ENCODE results near the gene CHURC1.

Gene CHURC1

GRCh38 chr14:64958743-64959142 is 44.5 kb downstream of the CHURC1 start:
- no peak for DNase-seq

GRCh38 chr14:64960762-64961276 is 46.6 kb downstream of the CHURC1 start:
- no peak for DNase-seq

- DNase-seq = no peak
Observed at GRCh38 chr14:64963611-64964010, 49.4 kb downstream of the CHURC1 start.

- no peak for DNase-seq
Observed at GRCh38 chr14:64965356-64966000, 51.2 kb downstream of the CHURC1 start.

- no peak for DNase-seq
Observed at GRCh38 chr14:64966976-64967375, 52.7 kb downstream of the CHURC1 start.

GRCh38 chr14:64968167-64968566 is 53.9 kb downstream of the CHURC1 start:
- no peak for DNase-seq

GRCh38 chr14:64968651-64969050 is 54.4 kb downstream of the CHURC1 start:
- DNase-seq = no peak

- no peak for DNase-seq
Observed at GRCh38 chr14:64970041-64970440, 55.8 kb downstream of the CHURC1 start.

GRCh38 chr14:64970776-64971477 is 56.7 kb downstream of the CHURC1 start:
- peak; percentile 60 for DNase-seq

- peak; percentile 73 for DNase-seq
Observed at GRCh38 chr14:64971491-64971942, 57.3 kb downstream of the CHURC1 start.

GRCh38 chr14:64971943-64972791 is 57.9 kb downstream of the CHURC1 start, which contains the start of gene RAB15:
Gene RAB15, minus strand, starts transcription at chr14:64972336. Its CDS starts 260 bp downstream, at chr14:64972076.
- DNase-seq = peak; percentile 73

GRCh38 chr14:64973026-64973442 is 58.8 kb downstream of the CHURC1 start:
- no peak for DNase-seq

- DNase-seq = no peak
Observed at GRCh38 chr14:64973826-64974225, 59.6 kb downstream of the CHURC1 start.

GRCh38 chr14:64974563-64974962 is 60.3 kb downstream of the CHURC1 start:
- DNase-seq = no peak

- DNase-seq = no peak
Observed at GRCh38 chr14:64979336-64980074, 65.2 kb downstream of the CHURC1 start.

GRCh38 chr14:64983439-64984310 is 69.4 kb downstream of the CHURC1 start:
- DNase-seq = no peak
